ENCODE data around the gene XXYLT1. TPM values are rescaled to one million over a fixed set of nuclear protein-coding genes. Genes with fewer than 3 reads are reported as not detected.

XXYLT1 gene
- total RNA-seq, 4 donors from 2014 or later: 9.6 to 17.7 (median 13.2) TPM

DNA sequence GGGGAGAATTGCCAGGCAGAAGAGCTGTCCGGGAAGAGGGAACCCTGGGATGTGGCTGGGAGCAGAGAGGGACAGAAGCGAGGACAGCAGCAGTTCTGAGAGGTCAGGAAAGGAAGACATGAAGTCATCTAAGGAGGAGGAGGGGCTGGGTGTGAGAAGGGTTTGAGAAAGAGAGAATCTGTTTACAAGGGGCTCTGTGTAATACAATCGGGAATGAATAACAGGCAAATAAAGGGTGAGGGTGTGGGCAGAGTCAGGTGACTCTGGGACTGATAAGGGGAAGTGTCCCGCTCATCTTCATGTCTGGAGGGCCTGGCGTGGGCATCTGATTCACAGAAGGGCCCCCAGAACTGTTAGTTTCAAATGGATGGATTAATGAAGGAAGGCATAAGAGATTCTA, 191.3 kb downstream of the XXYLT1 start:
- Histone ChIP-seq H3K27ac (no peak overlapping the region), H3K27me3 (no peaks in the 10 kb centered on the region), H3K9me3 (no peaks in the 10 kb centered on the region), H3K4me3 (no peak overlapping the region), H3K36me3 (no peaks in the 10 kb centered on the region), H3K4me1 (peaks cover 0 to 17% (median 0%) of the 10 kb centered on the region in 4 donors)
- no peak for DNase-seq (ENCODE audit: low spot score in 2 of 2)
- WGBS, 2 donors: 60 to 73% methylated on average over 5 of the region's 5 CpGs
- no peak for TF ChIP-seq CTCF (IDR thresholded peaks at IDR 0.05)
- no peak for TF ChIP-seq EP300 (IDR thresholded peaks at IDR 0.05)
- TF ChIP-seq POLR2A (IDR thresholded peaks at IDR 0.05): no peak

GRCh38 chr3:195078891-195079440, 192.0 kb downstream of the XXYLT1 start:
- no peak for TF ChIP-seq POLR2A (IDR thresholded peaks at IDR 0.05)
- TF ChIP-seq CTCF (IDR thresholded peaks at IDR 0.05): no peak
- TF ChIP-seq EP300 (IDR thresholded peaks at IDR 0.05): no peak
- Histone ChIP-seq H3K4me3 (no peak overlapping the region), H3K27me3 (no peaks in the 10 kb centered on the region), H3K36me3 (no peaks in the 10 kb centered on the region), H3K9me3 (no peaks in the 10 kb centered on the region), H3K4me1 (peaks cover 0 to 17% (median 0%) of the 10 kb centered on the region in 4 donors), H3K27ac (no peak overlapping the region)
- 85 to 87% methylated on average over 12 of the region's 12 CpGs for WGBS, 2 donors
- DNase-seq (ENCODE audit: low spot score in 2 of 2): no peak

DNA sequence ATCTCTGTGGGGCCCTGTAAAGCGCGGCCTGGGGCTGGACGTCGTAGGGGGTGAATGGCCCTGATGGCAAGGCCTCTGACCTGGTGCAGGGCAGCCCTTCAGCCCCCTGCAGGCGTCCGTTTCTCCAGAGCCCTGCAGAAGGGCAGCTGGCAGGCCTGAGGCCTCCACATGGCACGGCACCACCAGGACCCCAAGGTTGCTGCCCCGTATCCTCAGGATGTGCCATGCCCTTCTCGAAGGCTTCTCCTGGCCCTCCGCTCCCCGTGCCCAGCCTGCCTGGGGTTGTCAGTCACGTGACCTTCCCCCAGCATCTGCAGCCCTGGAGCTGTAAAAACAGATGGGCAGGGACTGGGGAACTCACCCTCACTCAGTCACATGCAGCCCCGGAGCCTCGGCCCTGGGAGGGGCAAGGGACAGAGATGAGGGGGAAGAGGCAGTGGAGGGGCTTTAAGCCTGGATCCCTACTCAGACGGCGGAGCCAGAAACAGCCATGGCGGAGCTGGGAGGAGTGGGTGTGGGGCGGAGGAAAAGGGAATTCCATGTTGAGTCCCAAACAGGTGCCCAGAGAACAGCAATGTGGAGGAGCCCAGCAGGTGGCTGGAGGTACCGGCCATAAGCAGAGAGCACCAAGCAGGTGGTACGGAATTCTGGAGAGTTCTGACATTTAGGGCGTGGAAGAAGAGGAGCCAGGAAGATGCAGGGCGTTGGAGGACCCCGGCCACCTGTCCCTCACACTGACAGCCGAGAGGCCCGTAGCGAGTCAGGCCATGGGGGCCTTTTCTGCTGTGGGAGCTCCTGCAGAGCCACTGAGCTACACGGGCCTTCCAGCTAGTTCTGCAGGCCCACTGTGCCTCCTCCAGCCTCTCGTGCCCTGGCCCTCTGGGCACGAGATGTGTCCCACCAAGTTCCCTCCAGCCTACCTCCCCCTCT, 193.1 kb downstream of the XXYLT1 start:
- Histone ChIP-seq H3K36me3 (no peaks in the 10 kb centered on the region), H3K9me3 (no peaks in the 10 kb centered on the region), H3K4me1 (peaks cover 0 to 17% (median 0%) of the 10 kb centered on the region in 4 donors), H3K27ac (no peak overlapping the region), H3K4me3 (no peak overlapping the region), H3K27me3 (no peaks in the 10 kb centered on the region)
- 79 to 86% methylated on average over 28 to 29 of the region's 29 CpGs for WGBS, 2 donors
- TF ChIP-seq POLR2A (IDR thresholded peaks at IDR 0.05): no peak
- TF ChIP-seq CTCF (IDR thresholded peaks at IDR 0.05): no peak
- TF ChIP-seq EP300 (IDR thresholded peaks at IDR 0.05): no peak
- DNase-seq (ENCODE audit: low spot score in 2 of 2): no peak

DNA sequence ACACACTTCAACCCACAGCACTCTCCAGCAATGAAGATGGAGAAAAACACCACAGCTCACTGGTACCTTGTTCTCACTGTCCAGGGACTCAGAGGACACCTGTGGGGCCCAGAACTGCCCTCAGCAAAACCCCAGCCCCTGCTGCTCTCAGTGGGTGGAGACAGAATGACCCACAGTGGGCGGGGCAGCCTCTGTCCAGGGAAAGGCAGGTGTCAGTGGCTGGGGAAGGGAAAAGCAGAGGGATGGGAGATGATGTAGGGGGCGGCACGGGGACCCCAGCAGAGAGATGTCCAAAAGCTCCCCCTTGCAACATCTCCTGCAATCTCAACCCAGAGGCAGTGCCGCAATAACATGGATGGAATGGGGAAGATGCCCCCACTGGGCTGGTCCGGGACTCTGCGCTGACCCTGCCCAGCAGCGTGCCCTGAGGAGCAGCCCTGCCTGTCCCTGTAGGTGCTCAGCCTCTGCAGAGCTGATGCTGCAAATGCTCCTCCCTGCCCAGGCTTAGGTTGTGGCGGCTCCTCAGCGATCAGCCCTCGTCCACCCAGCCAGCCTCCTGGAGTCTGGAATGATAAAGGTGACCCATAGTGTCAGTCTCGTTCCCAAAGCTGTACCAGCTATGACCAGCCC, 193.9 kb downstream of the XXYLT1 start:
- peaks cover 0 to 7% (median 0%) of the 10 kb centered on the region in 3 donors for H3K36me3 ChIP-seq
- H3K4me3 ChIP-seq: no peak overlapping the region
- DNase-seq (ENCODE audit: low spot score in 2 of 2): no peak
- H3K27me3 ChIP-seq: no peaks in the 10 kb centered on the region
- TF ChIP-seq POLR2A (IDR thresholded peaks at IDR 0.05) (no peak), CTCF (IDR thresholded peaks at IDR 0.05) (no peak), EP300 (IDR thresholded peaks at IDR 0.05) (no peak)
- no peak overlapping the region for H3K27ac ChIP-seq
- no peaks in the 10 kb centered on the region for H3K9me3 ChIP-seq
- H3K4me1 ChIP-seq: peaks cover 0 to 17% (median 0%) of the 10 kb centered on the region in 4 donors
- WGBS, 2 donors: 92 to 93% methylated on average over 11 of the region's 11 CpGs

Data from tibial nerve (tissue), 4 donors.